GM12878 (cell line): Measurements from ENCODE around the gene PHF20. TPM values are rescaled to one million over a fixed set of nuclear protein-coding genes. Genes with fewer than 3 reads are reported as not detected.

Experiments used
- CREB1 ChIP-seq: IDR thresholded peaks from 2 replicates; pipeline ENCODE4 v1.6.1; 2012; ENCODE audit warnings: low read depth, mild to moderate bottlenecking, inconsistent platforms
- CREM ChIP-seq: IDR thresholded peaks from 2 replicates; pipeline ENCODE4 v1.6.1; 2014; ENCODE audit warnings: antibody characterized with exemption, low read depth
- IKZF2 ChIP-seq, 2 experiments: fragments of 450-650 bp; IDR thresholded peaks; 2 replicates each; pipeline ENCODE4 v1.6.1; 2017; ENCODE audit warnings: mild to moderate bottlenecking in 2 of 2, moderate library complexity in 2 of 2
- NFIC ChIP-seq: IDR thresholded peaks from 2 replicates; pipeline ENCODE4 v1.6.1; 2012; ENCODE audit warnings: low read depth, mild to moderate bottlenecking, inconsistent platforms, low read length, moderate library complexity
- RAD51 ChIP-seq: fragments of 450-650 bp; IDR thresholded peaks from 2 replicates; pipeline ENCODE4 v1.6.1; 2016; ENCODE audit warnings: moderate library complexity, mild to moderate bottlenecking, inconsistent platforms
- RCOR1 ChIP-seq: conservative IDR thresholded peaks from 2 replicates; pipeline ENCODE4 v1.6.1; 2012; ENCODE audit warnings: low read depth, low read length, improper control_type of control experiment
- SP1 ChIP-seq: IDR thresholded peaks from one replicate; pipeline ENCODE4 v1.6.1; 2011; ENCODE audit warnings: low read depth, low read length
- SREBF1 ChIP-seq: IDR thresholded peaks from 2 replicates; pipeline ENCODE4 v1.6.1; 2012; ENCODE audit warnings: mild to moderate bottlenecking, low read length
- STAT1 ChIP-seq: fragments of 450-650 bp; conservative IDR thresholded peaks from 2 replicates; pipeline ENCODE4 v1.6.1; 2014; ENCODE audit warnings: antibody characterized with exemption, mild to moderate bottlenecking
- TAF1 ChIP-seq: IDR thresholded peaks from 2 replicates; pipeline ENCODE4 v1.6.1; 2011; ENCODE audit warnings: mild to moderate bottlenecking, low read depth, low read length, borderline replicate concordance
- TCF3 ChIP-seq: IDR thresholded peaks from 2 replicates; pipeline ENCODE4 v1.6.1; 2012; ENCODE audit warnings: low read depth, mild to moderate bottlenecking, low read length, borderline replicate concordance; ENCODE audit not compliant: insufficient read depth
- YY1 ChIP-seq: IDR thresholded peaks from 2 replicates; pipeline ENCODE4 v1.6.1; 2011; ENCODE audit warnings: low read depth, mild to moderate bottlenecking, low read length
- polyA plus RNA-seq, 11 experiments: library from polyadenylated mRNA; depleted of rRNA in 4 of 11; unstranded in 6 of 11; stranded (reverse) in 5 of 11; fragments of >200 nt; fragmentation: Nextera tagmentation in 4 of 11; fragmentation: Illumina TruSeq in 1 of 11; extraction: Ambion mirVana in 4 of 11; extraction: Trizol in 1 of 11; gene quantifications; 1 replicate in 1 of 11; 2 replicates in 10 of 11; pipeline versions ENCODE4 v1.2.1 to v1.2.3, GENCODE V29; 2011 to 2016; ENCODE audit warnings: inconsistent platforms in 2 of 11, missing spikeins in 2 of 11, low read depth in 1 of 11
- total RNA-seq, 4 experiments: library from RNA; depleted of rRNA in 3 of 4; stranded (reverse); fragments of >200 nt in 3 of 4; fragmentation: Illumina TruSeq in 1 of 4; extraction: Trizol in 1 of 4; gene quantifications; 2 replicates each; pipeline versions ENCODE4 v1.2.1 to v1.2.3, GENCODE V29; 2013 to 2021
- TF ChIP-seq, protein P1 (sequence below): fragments of 450-650 bp; IDR thresholded peaks from 2 replicates; pipeline ENCODE4 v1.6.1; 2014; ENCODE audit warnings: mild to moderate bottlenecking
- TF ChIP-seq, protein P2 (sequence below): IDR thresholded peaks from 2 replicates; pipeline ENCODE4 v1.6.1; 2011; ENCODE audit warnings: mild to moderate bottlenecking, low read depth, low read length, moderate library complexity; ENCODE audit not compliant: insufficient replicate concordance
- TF ChIP-seq, protein P3 (sequence below): fragments of 450-650 bp; formaldehyde crosslinking; IDR thresholded peaks from 2 replicates; pipeline ENCODE4 v1.5.0; 2022; ENCODE audit warnings: mild to moderate bottlenecking, missing genetic modification characterization
- TF ChIP-seq, protein P4 (sequence below): IDR thresholded peaks from 2 replicates; pipeline ENCODE4 v1.6.1; 2012; ENCODE audit warnings: mild to moderate bottlenecking, low read depth, low read length
- TF ChIP-seq, protein P5 (sequence below): fragments of 450-650 bp; IDR thresholded peaks from 2 replicates; pipeline ENCODE4 v1.6.1; 2017; ENCODE audit warnings: mild to moderate bottlenecking, low read depth, inconsistent platforms; ENCODE audit not compliant: poor library complexity, severe bottlenecking

Gene PHF20
- total and polyA plus RNA-seq, 10 of the 15 experiments (the other 5 are each of a cell fraction or from before 2014, with no cell fraction given), result 31.6 to 91.2 (median 46.8) TPM

DNA sequence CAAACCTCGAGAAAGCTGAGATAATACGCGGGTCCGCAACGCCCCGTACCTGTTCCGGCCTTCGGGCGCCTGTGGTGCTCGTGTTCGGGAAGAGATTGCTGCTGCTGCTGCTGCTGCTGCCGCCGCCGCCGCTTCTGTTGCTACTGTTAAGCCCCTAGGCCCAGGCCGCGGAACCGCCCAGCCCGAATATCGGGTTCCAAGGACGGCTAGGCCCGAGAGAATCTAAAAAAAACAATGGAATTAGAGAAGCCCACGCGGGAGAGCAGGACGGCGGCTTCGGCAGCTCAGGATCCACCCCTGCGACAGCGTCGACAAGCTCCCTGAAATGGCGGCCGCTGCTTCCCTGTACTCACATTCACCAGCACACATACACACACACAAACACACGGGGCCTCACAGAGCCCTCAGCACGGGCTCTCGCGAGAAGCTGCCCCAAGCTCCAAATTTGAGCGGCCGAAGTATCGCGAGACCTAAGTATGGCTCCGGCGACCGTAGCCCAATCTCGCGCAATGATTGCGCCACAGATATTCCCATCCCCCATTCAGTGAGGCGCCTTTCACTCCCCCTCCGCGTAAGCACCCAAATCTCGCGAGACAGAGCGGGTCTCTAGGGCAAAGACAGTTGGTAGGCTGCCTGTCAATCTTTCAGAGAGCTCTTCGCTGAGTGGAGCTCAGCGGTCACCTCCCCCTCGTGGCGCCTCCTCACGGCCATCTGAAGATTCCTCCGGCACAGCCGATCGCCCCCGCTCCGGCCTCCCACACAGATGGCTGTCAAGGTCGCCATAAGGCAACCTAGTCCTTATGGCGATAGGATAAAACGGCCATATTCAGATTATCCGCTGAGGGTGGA lies 29.7 kb upstream of the PHF20 start, which contains the start of gene RBM39 (continued):
- peak; percentile 98 for TF ChIP-seq YY1
- peak; percentile 13 to 61; a peak in 1 of 4 replicates for TF ChIP-seq IKZF2 (IDR thresholded peaks at IDR 0.05)
- peak; percentile 64; the same call in 1 of the 2 replicates for TF ChIP-seq RAD51
- TF ChIP-seq, protein P1, sequence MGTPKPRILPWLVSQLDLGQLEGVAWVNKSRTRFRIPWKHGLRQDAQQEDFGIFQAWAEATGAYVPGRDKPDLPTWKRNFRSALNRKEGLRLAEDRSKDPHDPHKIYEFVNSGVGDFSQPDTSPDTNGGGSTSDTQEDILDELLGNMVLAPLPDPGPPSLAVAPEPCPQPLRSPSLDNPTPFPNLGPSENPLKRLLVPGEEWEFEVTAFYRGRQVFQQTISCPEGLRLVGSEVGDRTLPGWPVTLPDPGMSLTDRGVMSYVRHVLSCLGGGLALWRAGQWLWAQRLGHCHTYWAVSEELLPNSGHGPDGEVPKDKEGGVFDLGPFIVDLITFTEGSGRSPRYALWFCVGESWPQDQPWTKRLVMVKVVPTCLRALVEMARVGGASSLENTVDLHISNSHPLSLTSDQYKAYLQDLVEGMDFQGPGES, result peak; percentile 91
- TF ChIP-seq NFIC, result no peak
- TF ChIP-seq STAT1, result peak; percentile 85; the same call in 1 of the 2 replicates
- peak; percentile 96 for TF ChIP-seq CREB1
- TF ChIP-seq TAF1, result peak; percentile 98
- TF ChIP-seq, protein P2, sequence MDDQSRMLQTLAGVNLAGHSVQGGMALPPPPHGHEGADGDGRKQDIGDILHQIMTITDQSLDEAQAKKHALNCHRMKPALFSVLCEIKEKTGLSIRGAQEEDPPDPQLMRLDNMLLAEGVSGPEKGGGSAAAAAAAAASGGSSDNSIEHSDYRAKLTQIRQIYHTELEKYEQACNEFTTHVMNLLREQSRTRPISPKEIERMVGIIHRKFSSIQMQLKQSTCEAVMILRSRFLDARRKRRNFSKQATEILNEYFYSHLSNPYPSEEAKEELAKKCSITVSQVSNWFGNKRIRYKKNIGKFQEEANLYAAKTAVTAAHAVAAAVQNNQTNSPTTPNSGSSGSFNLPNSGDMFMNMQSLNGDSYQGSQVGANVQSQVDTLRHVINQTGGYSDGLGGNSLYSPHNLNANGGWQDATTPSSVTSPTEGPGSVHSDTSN, result peak; percentile 98
- TF ChIP-seq, protein P3, sequence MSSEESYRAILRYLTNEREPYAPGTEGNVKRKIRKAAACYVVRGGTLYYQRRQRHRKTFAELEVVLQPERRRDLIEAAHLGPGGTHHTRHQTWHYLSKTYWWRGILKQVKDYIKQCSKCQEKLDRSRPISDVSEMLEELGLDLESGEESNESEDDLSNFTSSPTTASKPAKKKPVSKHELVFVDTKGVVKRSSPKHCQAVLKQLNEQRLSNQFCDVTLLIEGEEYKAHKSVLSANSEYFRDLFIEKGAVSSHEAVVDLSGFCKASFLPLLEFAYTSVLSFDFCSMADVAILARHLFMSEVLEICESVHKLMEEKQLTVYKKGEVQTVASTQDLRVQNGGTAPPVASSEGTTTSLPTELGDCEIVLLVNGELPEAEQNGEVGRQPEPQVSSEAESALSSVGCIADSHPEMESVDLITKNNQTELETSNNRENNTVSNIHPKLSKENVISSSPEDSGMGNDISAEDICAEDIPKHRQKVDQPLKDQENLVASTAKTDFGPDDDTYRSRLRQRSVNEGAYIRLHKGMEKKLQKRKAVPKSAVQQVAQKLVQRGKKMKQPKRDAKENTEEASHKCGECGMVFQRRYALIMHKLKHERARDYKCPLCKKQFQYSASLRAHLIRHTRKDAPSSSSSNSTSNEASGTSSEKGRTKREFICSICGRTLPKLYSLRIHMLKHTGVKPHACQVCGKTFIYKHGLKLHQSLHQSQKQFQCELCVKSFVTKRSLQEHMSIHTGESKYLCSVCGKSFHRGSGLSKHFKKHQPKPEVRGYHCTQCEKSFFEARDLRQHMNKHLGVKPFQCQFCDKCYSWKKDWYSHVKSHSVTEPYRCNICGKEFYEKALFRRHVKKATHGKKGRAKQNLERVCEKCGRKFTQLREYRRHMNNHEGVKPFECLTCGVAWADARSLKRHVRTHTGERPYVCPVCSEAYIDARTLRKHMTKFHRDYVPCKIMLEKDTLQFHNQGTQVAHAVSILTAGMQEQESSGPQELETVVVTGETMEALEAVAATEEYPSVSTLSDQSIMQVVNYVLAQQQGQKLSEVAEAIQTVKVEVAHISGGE, result no peak
- TF ChIP-seq SREBF1, result no peak
- TF ChIP-seq, protein P4, sequence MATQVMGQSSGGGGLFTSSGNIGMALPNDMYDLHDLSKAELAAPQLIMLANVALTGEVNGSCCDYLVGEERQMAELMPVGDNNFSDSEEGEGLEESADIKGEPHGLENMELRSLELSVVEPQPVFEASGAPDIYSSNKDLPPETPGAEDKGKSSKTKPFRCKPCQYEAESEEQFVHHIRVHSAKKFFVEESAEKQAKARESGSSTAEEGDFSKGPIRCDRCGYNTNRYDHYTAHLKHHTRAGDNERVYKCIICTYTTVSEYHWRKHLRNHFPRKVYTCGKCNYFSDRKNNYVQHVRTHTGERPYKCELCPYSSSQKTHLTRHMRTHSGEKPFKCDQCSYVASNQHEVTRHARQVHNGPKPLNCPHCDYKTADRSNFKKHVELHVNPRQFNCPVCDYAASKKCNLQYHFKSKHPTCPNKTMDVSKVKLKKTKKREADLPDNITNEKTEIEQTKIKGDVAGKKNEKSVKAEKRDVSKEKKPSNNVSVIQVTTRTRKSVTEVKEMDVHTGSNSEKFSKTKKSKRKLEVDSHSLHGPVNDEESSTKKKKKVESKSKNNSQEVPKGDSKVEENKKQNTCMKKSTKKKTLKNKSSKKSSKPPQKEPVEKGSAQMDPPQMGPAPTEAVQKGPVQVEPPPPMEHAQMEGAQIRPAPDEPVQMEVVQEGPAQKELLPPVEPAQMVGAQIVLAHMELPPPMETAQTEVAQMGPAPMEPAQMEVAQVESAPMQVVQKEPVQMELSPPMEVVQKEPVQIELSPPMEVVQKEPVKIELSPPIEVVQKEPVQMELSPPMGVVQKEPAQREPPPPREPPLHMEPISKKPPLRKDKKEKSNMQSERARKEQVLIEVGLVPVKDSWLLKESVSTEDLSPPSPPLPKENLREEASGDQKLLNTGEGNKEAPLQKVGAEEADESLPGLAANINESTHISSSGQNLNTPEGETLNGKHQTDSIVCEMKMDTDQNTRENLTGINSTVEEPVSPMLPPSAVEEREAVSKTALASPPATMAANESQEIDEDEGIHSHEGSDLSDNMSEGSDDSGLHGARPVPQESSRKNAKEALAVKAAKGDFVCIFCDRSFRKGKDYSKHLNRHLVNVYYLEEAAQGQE, result no peak; the same call in 1 of the 2 replicates
- TF ChIP-seq CREM, result peak; percentile 92
- TF ChIP-seq SP1, result peak; percentile 97
- TF ChIP-seq, protein P5, sequence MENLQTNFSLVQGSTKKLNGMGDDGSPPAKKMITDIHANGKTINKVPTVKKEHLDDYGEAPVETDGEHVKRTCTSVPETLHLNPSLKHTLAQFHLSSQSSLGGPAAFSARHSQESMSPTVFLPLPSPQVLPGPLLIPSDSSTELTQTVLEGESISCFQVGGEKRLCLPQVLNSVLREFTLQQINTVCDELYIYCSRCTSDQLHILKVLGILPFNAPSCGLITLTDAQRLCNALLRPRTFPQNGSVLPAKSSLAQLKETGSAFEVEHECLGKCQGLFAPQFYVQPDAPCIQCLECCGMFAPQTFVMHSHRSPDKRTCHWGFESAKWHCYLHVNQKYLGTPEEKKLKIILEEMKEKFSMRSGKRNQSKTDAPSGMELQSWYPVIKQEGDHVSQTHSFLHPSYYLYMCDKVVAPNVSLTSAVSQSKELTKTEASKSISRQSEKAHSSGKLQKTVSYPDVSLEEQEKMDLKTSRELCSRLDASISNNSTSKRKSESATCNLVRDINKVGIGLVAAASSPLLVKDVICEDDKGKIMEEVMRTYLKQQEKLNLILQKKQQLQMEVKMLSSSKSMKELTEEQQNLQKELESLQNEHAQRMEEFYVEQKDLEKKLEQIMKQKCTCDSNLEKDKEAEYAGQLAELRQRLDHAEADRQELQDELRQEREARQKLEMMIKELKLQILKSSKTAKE, result no peak
- TF ChIP-seq TCF3, result peak; percentile 89; the same call in 1 of the 2 replicates
- peak; percentile 100 for TF ChIP-seq RCOR1
